BLaER1 (cell line): ENCODE results near the gene CNFN.
A peak's percentile ranks its signal among the peaks of the same experiment; 100 is the strongest.

Experiments used
- H3K27ac ChIP-seq: shearing (Covaris generic); formaldehyde crosslinking; 2 replicates; pipeline ENCODE4 v1.8.1; 2022
- H3K27me3 ChIP-seq: shearing (Covaris generic); formaldehyde crosslinking; 2 replicates; pipeline ENCODE4 v1.8.1; 2022
- H3K36me3 ChIP-seq: shearing (Covaris generic); formaldehyde crosslinking; 2 replicates; pipeline ENCODE4 v1.8.1; 2022
- H3K4me1 ChIP-seq: shearing (Covaris generic); formaldehyde crosslinking; 2 replicates; pipeline ENCODE4 v1.8.1; 2022
- H3K4me2 ChIP-seq: shearing (Covaris generic); formaldehyde crosslinking; 2 replicates; pipeline ENCODE4 v1.8.1; 2022
- H3K4me3 ChIP-seq: shearing (Covaris generic); formaldehyde crosslinking; 2 replicates; pipeline ENCODE4 v1.8.1; 2022
- H3K9ac ChIP-seq: shearing (Covaris generic); formaldehyde crosslinking; 2 replicates; pipeline ENCODE4 v1.8.1; 2022
- H3K9me3 ChIP-seq: shearing (Covaris generic); formaldehyde crosslinking; 2 replicates; pipeline ENCODE4 v1.8.1; 2022
- H4K20me1 ChIP-seq: shearing (Covaris generic); formaldehyde crosslinking; 2 replicates; pipeline ENCODE4 v1.8.1; 2022
- Cebpa-rat ChIP-seq: shearing (Covaris generic); IDR thresholded peaks from 2 replicates; pipeline ENCODE4 v1.8.1; 2022

The CNFN gene

DNA sequence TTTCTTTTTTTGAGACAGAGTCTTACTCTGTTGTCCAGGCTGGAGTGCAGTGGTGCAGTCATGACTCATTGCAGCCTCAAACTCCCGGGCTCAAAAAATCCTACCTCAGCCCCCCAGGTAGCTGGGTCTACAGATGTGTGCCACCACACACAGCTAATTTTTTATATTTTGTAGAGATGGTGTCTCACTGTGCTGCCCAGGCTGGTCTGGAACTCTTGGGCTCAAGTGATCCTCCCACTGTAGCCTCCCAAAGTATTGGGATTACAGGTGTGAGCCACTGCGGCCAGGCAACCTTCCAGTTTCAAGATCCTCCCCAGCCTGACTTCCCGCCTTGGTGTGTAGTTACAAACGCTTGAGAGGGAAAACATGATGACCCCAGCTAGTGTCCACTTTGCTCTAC, 22.2 kb downstream of the CNFN start:
- Histone ChIP-seq H3K9ac (no peak overlapping the region), H3K4me1 (peaks cover 56% of the 10 kb centered on the region), H3K27me3 (no peaks in the 10 kb centered on the region), H3K4me3 (no peak overlapping the region), H3K4me2 (no peak overlapping the region), H3K36me3 (peaks cover 25% of the 10 kb centered on the region), H3K9me3 (no peaks in the 10 kb centered on the region; the same call in 1 of the 2 replicates), H3K27ac (no peak overlapping the region), H4K20me1 (no peaks in the 10 kb centered on the region)
- TF ChIP-seq Cebpa-rat: no peak

DNA sequence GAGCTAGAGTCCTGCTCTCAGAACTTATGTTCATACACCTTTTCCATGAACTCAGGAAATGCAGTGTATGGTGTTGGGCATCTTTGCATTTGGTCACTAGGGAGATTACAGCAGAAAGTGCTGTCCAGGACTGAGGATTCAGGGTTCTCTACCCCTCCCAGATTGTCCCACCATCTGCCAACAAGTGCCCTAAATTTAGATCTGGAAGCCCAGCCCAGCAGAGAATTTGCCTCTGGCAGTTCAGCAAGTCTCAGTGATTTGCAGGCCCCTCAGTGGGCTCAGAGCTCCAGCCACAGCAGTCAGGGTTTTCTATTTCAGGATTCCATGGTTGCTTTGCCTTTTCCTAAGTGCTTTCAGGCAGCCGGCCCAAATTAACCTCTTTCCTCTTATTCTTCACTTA, 23.4 kb downstream of the CNFN start:
- H3K4me3 ChIP-seq: no peak overlapping the region
- H3K9me3 ChIP-seq: no peaks in the 10 kb centered on the region; the same call in 1 of the 2 replicates
- H4K20me1 ChIP-seq: no peaks in the 10 kb centered on the region
- peaks cover 30% of the 10 kb centered on the region for H3K36me3 ChIP-seq
- H3K4me2 ChIP-seq: peak overlapping the region; percentile 71
- H3K4me1 ChIP-seq: peaks cover 64% of the 10 kb centered on the region
- H3K9ac ChIP-seq: peak overlapping the region; percentile 48
- peak overlapping the region; percentile 59 for H3K27ac ChIP-seq
- H3K27me3 ChIP-seq: no peaks in the 10 kb centered on the region
- TF ChIP-seq Cebpa-rat: no peak

DNA sequence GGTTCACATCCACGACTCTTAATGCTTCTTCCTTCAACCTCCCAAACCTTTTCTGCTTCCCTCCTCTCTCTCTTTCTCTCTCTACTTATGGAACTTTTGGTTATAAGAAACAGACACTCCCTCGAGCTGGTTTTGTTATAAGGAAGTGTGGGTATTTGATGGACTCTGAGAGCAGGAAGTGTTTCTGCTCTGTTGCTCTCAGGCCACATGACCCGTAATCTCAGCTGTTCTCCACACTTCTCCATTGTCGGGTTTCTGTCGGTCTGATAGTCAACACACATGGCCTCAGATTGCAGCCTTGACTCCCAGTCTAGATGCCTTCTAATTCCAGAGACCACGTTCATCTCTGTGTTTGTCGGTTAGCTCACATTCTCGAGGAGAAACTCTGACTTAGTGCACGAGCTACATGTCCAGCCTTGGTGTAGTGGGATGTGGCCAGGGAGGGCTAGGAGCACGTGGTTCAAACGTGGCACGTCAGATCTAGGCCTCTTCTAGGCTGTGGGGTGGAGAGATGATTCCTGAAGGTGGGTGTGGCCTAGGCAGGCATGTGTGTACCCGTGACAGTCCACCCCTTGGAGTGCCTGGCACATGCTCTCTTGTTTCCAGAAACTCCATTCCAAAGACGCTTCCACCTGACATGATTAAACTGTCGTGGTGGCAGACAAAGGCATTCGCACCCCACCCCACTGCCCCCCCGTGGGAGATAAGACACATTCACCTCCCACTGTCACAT, 26.3 kb downstream of the CNFN start:
- peak overlapping the region; percentile 83 for H3K27ac ChIP-seq
- H3K9me3 ChIP-seq: no peaks in the 10 kb centered on the region; the same call in 1 of the 2 replicates
- peak overlapping the region; percentile 10; the same call in 1 of the 2 replicates for H3K4me3 ChIP-seq
- TF ChIP-seq Cebpa-rat: no peak
- H3K27me3 ChIP-seq: no peaks in the 10 kb centered on the region
- H3K4me1 ChIP-seq: peaks cover 54% of the 10 kb centered on the region
- H4K20me1 ChIP-seq: no peaks in the 10 kb centered on the region
- H3K9ac ChIP-seq: peak overlapping the region; percentile 26; the same call in 1 of the 2 replicates
- peak overlapping the region; percentile 71 for H3K4me2 ChIP-seq
- peaks cover 21% of the 10 kb centered on the region for H3K36me3 ChIP-seq

DNA sequence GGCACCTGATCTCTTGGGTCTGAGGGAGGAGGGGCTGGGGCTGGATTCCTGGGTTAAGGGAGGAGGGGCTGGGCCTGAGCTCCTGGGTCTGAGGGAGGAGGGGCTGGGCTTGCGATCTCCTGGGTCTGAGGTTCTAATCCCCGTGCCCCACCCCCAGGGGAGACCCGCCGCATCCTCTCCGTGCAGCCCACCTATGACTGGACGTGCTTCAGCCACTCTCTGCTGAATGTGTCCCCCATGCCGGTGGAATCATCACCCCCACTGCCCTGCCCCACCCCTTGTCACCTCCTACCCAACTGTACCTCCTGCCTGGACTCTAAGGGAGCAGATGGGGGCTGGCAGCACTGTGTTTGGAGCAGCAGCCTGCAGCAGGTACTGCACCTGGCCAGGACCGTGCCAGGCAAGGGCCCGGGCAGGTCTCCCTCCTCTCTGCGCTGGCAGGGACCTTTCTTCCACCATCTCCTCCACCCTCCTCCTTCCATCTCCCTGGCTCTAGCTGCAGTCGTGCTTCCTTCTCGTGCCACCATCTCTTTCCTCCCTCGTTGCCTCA, 27.1 kb downstream of the CNFN start:
- H3K9ac ChIP-seq: peak overlapping the region; percentile 26

DNA sequence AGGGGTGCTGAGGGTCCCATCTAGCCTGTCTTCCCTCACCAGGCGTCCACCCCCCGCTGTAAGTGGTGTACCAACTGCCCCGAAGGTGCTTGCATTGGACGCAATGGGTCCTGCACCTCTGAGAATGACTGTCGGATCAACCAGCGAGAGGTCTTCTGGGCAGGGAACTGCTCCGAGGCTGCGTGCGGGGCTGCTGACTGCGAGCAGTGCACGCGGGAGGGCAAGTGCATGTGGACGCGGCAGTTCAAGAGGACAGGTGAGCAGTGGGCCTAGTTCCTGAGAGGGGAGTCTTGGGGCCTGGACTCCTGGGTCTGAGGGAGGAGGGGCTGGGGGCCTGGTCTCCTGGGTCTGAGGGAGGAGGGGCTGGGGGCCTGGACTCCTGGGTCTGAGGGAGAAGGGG, 27.8 kb downstream of the CNFN start:
- no peaks in the 10 kb centered on the region for H4K20me1 ChIP-seq
- peaks cover 30% of the 10 kb centered on the region for H3K36me3 ChIP-seq
- H3K4me2 ChIP-seq: peak overlapping the region; percentile 71
- peak overlapping the region; percentile 83 for H3K27ac ChIP-seq
- no peak for TF ChIP-seq Cebpa-rat
- peaks cover 52% of the 10 kb centered on the region for H3K4me1 ChIP-seq
- H3K27me3 ChIP-seq: no peaks in the 10 kb centered on the region
- no peak overlapping the region for H3K9ac ChIP-seq
- H3K4me3 ChIP-seq: no peak overlapping the region
- no peaks in the 10 kb centered on the region; the same call in 1 of the 2 replicates for H3K9me3 ChIP-seq

More for the DNA sequence above, 27.1 kb downstream of the CNFN start:
- Histone ChIP-seq H3K27ac (peak overlapping the region; percentile 83), H3K4me1 (peaks cover 54% of the 10 kb centered on the region), H3K9me3 (no peaks in the 10 kb centered on the region; the same call in 1 of the 2 replicates), H3K36me3 (peaks cover 24% of the 10 kb centered on the region), H3K4me2 (peak overlapping the region; percentile 71), H4K20me1 (no peaks in the 10 kb centered on the region), H3K4me3 (no peak overlapping the region), H3K27me3 (no peaks in the 10 kb centered on the region)
- TF ChIP-seq Cebpa-rat: no peak

DNA sequence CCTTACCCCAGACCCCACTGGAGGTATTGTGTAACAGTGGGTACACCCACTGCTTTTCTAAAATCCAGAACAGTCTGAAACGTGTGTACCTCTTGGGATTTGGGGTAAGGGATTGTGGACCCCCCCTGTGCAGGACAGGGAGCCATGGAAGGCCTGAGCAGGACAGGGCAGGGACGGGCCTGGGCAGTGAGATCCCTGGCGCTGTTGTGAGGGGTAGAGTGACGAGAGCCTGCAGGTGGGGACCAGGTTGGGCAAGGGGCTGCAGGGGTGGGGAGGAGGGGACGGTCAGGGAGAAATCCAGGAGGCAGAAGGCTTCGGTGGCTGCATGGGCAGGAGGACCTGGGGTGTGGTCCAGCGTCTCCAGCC, 28.6 kb downstream of the CNFN start:
- Histone ChIP-seq H4K20me1 (no peaks in the 10 kb centered on the region), H3K4me2 (no peak overlapping the region), H3K9me3 (no peaks in the 10 kb centered on the region; the same call in 1 of the 2 replicates), H3K27ac (no peak overlapping the region), H3K4me3 (no peak overlapping the region), H3K27me3 (no peaks in the 10 kb centered on the region), H3K36me3 (peaks cover 38% of the 10 kb centered on the region), H3K4me1 (peaks cover 44% of the 10 kb centered on the region), H3K9ac (no peak overlapping the region)
- no peak for TF ChIP-seq Cebpa-rat

DNA sequence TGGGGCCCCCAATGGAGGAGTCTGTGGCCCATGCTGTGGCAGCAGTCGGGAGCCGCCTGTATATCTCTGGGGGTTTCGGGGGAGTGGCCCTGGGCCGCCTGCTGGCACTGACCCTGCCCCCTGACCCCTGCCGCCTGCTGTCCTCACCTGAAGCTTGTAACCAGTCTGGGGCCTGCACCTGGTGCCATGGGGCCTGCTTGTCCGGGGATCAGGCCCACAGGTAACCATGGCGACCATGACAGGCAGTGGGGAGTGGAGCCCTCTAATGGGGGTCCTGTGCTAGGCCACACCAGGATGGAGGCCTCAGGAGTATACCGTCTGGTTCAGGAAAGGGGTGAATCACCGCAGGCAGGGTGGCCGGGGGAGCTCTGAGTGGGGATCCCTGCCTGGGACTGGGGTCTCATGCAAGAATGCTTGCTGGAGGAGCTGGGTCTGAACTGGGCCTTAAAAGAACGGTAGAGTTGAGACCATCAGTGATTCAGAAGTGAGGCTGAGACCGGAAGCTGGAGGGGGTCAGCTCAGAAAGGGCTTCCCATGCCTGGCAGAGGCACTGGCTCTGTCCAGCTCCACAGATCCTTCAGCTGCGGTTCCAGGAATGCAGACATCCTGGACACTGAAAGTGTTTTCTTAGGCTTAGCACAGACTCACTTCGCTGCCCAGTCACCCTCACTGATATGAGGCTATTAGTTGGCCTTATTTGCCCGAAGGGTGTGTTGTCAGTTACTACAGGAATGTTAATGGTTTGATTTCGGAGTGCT, 29.1 kb downstream of the CNFN start:
- Histone ChIP-seq H3K36me3 (peaks cover 44% of the 10 kb centered on the region), H3K4me3 (no peak overlapping the region), H3K4me2 (no peak overlapping the region), H4K20me1 (no peaks in the 10 kb centered on the region), H3K4me1 (peaks cover 38% of the 10 kb centered on the region), H3K27ac (no peak overlapping the region), H3K27me3 (no peaks in the 10 kb centered on the region), H3K9ac (no peak overlapping the region), H3K9me3 (no peaks in the 10 kb centered on the region; the same call in 1 of the 2 replicates)
- no peak for TF ChIP-seq Cebpa-rat

DNA sequence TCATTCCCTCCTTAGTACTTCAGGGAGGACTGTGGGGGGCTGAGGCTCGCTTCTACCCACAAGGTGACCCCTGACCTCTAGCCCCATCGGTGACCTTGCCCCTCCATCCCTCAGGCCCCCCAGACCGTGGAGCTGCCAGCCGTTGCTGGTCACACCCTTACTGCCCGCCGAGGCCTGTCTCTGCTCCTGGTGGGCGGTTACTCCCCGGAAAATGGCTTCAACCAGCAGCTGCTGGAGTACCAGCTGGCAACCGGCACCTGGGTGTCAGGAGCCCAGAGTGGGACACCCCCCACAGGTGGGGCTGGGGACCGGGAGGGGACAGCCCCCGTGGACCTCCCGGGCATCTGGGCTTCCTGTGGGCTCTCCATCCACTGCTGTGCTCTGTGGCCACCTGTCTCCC, 32.8 kb downstream of the CNFN start:
- no peaks in the 10 kb centered on the region for H3K9me3 ChIP-seq
- H3K36me3 ChIP-seq: peaks cover 72% of the 10 kb centered on the region
- no peaks in the 10 kb centered on the region for H3K27me3 ChIP-seq
- no peak overlapping the region for H3K9ac ChIP-seq
- peak overlapping the region; percentile 18; the same call in 1 of the 2 replicates for H3K27ac ChIP-seq
- no peak for TF ChIP-seq Cebpa-rat
- H3K4me1 ChIP-seq: peaks cover 14% of the 10 kb centered on the region
- no peak overlapping the region for H3K4me2 ChIP-seq
- H3K4me3 ChIP-seq: no peak overlapping the region
- no peaks in the 10 kb centered on the region for H4K20me1 ChIP-seq

DNA sequence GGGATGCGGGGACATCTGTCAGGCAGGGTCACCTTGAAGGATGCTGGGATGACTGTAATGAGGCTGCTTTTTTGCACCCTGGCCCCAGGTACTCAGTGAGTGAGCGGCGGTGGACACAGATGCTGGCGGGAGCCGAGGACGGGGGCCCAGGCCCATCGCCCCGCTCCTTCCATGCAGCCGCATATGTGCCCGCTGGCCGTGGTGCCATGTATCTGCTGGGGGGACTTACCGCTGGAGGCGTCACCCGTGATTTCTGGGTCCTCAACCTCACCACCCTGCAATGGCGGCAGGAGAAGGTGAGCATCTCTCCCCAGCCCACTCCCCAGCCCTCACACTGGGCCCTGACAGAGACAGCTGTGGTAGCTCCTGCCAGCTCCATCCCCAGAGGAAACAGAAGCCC, 33.4 kb downstream of the CNFN start:
- no peaks in the 10 kb centered on the region for H3K9me3 ChIP-seq
- H3K9ac ChIP-seq: no peak overlapping the region
- H3K4me1 ChIP-seq: peaks cover 17% of the 10 kb centered on the region
- H4K20me1 ChIP-seq: no peaks in the 10 kb centered on the region
- no peak overlapping the region for H3K27ac ChIP-seq
- H3K4me2 ChIP-seq: no peak overlapping the region
- no peak for TF ChIP-seq Cebpa-rat
- no peaks in the 10 kb centered on the region for H3K27me3 ChIP-seq
- H3K4me3 ChIP-seq: no peak overlapping the region
- peaks cover 71% of the 10 kb centered on the region for H3K36me3 ChIP-seq

DNA sequence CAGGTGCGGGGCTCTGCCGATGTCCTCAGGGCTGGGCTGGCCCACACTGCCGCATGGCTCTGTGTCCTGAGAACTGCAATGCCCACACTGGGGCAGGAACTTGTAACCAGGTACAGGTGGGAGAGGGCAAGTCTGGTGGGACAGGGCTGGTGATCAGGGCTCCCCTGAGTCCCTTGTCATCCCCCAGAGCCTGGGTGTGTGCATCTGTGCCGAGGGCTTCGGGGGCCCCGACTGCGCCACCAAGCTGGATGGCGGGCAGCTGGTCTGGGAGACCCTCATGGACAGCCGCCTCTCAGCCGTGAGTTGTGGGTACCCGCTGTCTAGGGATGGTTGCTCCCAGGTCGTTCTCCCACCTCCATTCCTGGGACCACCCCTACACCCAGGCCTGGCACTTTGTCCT, 34.2 kb downstream of the CNFN start:
- TF ChIP-seq Cebpa-rat: no peak
- no peak overlapping the region for H3K27ac ChIP-seq
- H4K20me1 ChIP-seq: no peaks in the 10 kb centered on the region
- H3K4me2 ChIP-seq: no peak overlapping the region
- H3K27me3 ChIP-seq: no peaks in the 10 kb centered on the region
- H3K36me3 ChIP-seq: peaks cover 72% of the 10 kb centered on the region
- no peak overlapping the region for H3K9ac ChIP-seq
- peaks cover 17% of the 10 kb centered on the region for H3K4me1 ChIP-seq
- H3K9me3 ChIP-seq: no peaks in the 10 kb centered on the region
- no peak overlapping the region for H3K4me3 ChIP-seq
